CD14-positive monocyte (primary cell): Measurements from ENCODE around the gene IGF1R. TPM values are rescaled to one million over a fixed set of nuclear protein-coding genes. Genes with fewer than 3 reads are reported as not detected.

Source experiments
- DNase-seq, 3 donors: peaks; one replicate each; pipeline ENCODE4 v3.0.0-alpha.2; 2011 to 2022
- H2AFZ ChIP-seq: 2 replicates; pipeline ENCODE4 v1.6.0; 2012; ENCODE audit warnings: mild to moderate bottlenecking, low read depth, low read length, inconsistent platforms; ENCODE audit not compliant: insufficient read depth, poor library complexity, severe bottlenecking
- H3K27ac ChIP-seq, 2 donors: 1 replicate in 1 of 2; 2 replicates in 1 of 2; pipeline ENCODE4 v1.5.1; 2012 to 2013; ENCODE audit warnings: low read length in 2 of 2, control low read depth in 1 of 2, inconsistent platforms in 1 of 2, low read depth in 1 of 2, mild to moderate bottlenecking in 1 of 2
- H3K27me3 ChIP-seq, 2 donors: one replicate each; pipeline versions ENCODE4 v1.6.0 to v1.6.1; 2011 to 2013; ENCODE audit warnings: low read length in 2 of 2; ENCODE audit not compliant: control insufficient read depth in 2 of 2, insufficient read depth in 2 of 2
- H3K36me3 ChIP-seq, 2 donors: replicated peaks in 1 of 2; 1 replicate in 1 of 2; 2 replicates in 1 of 2; pipeline versions ENCODE4 v1.5.1 to v1.6.1; 2012 to 2013; ENCODE audit warnings: low read length in 2 of 2, control low read depth in 1 of 2, inconsistent platforms in 1 of 2, mild to moderate bottlenecking in 1 of 2; ENCODE audit not compliant: insufficient read depth in 2 of 2, control insufficient read depth in 1 of 2
- H3K4me1 ChIP-seq, 2 donors: 1 replicate in 1 of 2; 2 replicates in 1 of 2; pipeline versions ENCODE4 v1.5.1 to v1.6.1; 2012 to 2013; ENCODE audit warnings: low read length in 2 of 2, control low read depth in 1 of 2, inconsistent platforms in 1 of 2, mild to moderate bottlenecking in 1 of 2, moderate library complexity in 1 of 2; ENCODE audit not compliant: insufficient read depth in 2 of 2, control insufficient read depth in 1 of 2
- H3K4me2 ChIP-seq: replicated peaks from 2 replicates; pipeline ENCODE3; 2012; ENCODE audit warnings: low read length, moderate library complexity, mild to moderate bottlenecking; ENCODE audit not compliant: poor library complexity, severe bottlenecking; ENCODE audit errors: extremely low read depth
- H3K4me3 ChIP-seq, 3 experiments: fragments of 200-600 bp in 1 of 3; sonication (generic) in 1 of 3; replicated peaks in 1 of 3; 1 replicate in 2 of 3; 2 replicates in 1 of 3; pipeline ENCODE4 v1.5.1; 2011 to 2013; ENCODE audit warnings: low read length in 3 of 3, mild to moderate bottlenecking in 3 of 3, control low read depth in 2 of 3, low read depth in 2 of 3, inconsistent platforms in 1 of 3, moderate library complexity in 1 of 3
- H3K79me2 ChIP-seq: 2 replicates; pipeline ENCODE4 v1.6.0; 2012; ENCODE audit warnings: mild to moderate bottlenecking, control low read depth, inconsistent platforms, low read length, moderate library complexity; ENCODE audit not compliant: insufficient read depth
- H3K9ac ChIP-seq: 2 replicates; pipeline ENCODE4 v1.6.0; 2017; ENCODE audit warnings: low read length, mild to moderate bottlenecking; ENCODE audit not compliant: insufficient read depth, poor library complexity, severe bottlenecking
- H3K9me3 ChIP-seq, 2 donors: replicated peaks in 1 of 2; 1 replicate in 1 of 2; 2 replicates in 1 of 2; pipeline versions ENCODE4 v1.5.1 to v1.6.1; 2012 to 2013; ENCODE audit warnings: low read length in 2 of 2, control low read depth in 1 of 2; ENCODE audit not compliant: control insufficient read depth in 1 of 2, insufficient read depth in 1 of 2
- H4K20me1 ChIP-seq: 2 replicates; pipeline ENCODE4 v1.6.0; 2012; ENCODE audit warnings: mild to moderate bottlenecking, low read length, control low read depth, moderate library complexity; ENCODE audit not compliant: insufficient read depth
- H3K27ac Mint-ChIP-seq, 7 donors: one replicate each; pipeline ENCODE4 v1.8.0; 2020; ENCODE audit warnings: mild to moderate bottlenecking in 7 of 7, mixed read lengths in 7 of 7, moderate library complexity in 6 of 7, inconsistent platforms in 2 of 7
- H3K27me3 Mint-ChIP-seq, 3 donors: one replicate each; pipeline ENCODE4 v1.8.0; 2021 to 2022; ENCODE audit warnings: low read depth in 3 of 3, mild to moderate bottlenecking in 3 of 3, mixed read lengths in 3 of 3, moderate library complexity in 3 of 3, inconsistent platforms in 1 of 3
- H3K36me3 Mint-ChIP-seq, 2 donors: one replicate each; pipeline ENCODE4 v1.8.0; 2020; ENCODE audit warnings: mixed read lengths in 2 of 2, inconsistent platforms in 1 of 2, mild to moderate bottlenecking in 1 of 2
- H3K4me1 Mint-ChIP-seq: one replicate; pipeline ENCODE4 v1.8.0; 2020; ENCODE audit warnings: mild to moderate bottlenecking, mixed read lengths
- H3K4me3 Mint-ChIP-seq, 2 donors: one replicate each; pipeline ENCODE4 v1.8.0; 2020; ENCODE audit warnings: mild to moderate bottlenecking in 2 of 2, mixed read lengths in 2 of 2, moderate library complexity in 1 of 2
- H3K9me3 Mint-ChIP-seq, 7 donors: one replicate each; pipeline ENCODE4 v1.8.0; 2020 to 2022; ENCODE audit warnings: mixed read lengths in 7 of 7, mild to moderate bottlenecking in 6 of 7, moderate library complexity in 6 of 7, inconsistent platforms in 2 of 7
- WGBS: methylation state at CpG from one replicate; pipeline ENCODE4 v1.1.5; 2013; ENCODE audit warnings: missing lambda C conversion rate; ENCODE audit not compliant: insufficient coverage; 5-methylcytosine and 5-hydroxymethylcytosine counted together
- intact Hi-C, 2 donors: fragments of 100-400 bp; cut with micrococcal nuclease; formaldehyde crosslinking; loops; one replicate each; pipeline versions ENCODE4 v1.15.0 to v1.15.1; 2023
- polyA plus RNA-seq, 3 donors: library from polyadenylated mRNA; depleted of rRNA in 1 of 3; unstranded in 2 of 3; stranded (reverse) in 1 of 3; fragments of 300-500 nt in 2 of 3; fragments of >200 nt in 1 of 3; fragmentation: Illumina TruSeq in 2 of 3; gene quantifications; 1 replicate in 2 of 3; 2 replicates in 1 of 3; pipeline ENCODE4 v1.2.3, GENCODE V29; 2012 to 2021
- TF ChIP-seq, protein P1 (sequence below): fragments of 200-600 bp; IDR thresholded peaks from one replicate; pipeline ENCODE4 v1.8.0; 2022; ENCODE audit warnings: antibody characterized with exemption, mild to moderate bottlenecking

IGF1R gene
- polyA plus RNA-seq, 3 donors, result 0.35 to 4.9 (median 0.67) TPM

DNA sequence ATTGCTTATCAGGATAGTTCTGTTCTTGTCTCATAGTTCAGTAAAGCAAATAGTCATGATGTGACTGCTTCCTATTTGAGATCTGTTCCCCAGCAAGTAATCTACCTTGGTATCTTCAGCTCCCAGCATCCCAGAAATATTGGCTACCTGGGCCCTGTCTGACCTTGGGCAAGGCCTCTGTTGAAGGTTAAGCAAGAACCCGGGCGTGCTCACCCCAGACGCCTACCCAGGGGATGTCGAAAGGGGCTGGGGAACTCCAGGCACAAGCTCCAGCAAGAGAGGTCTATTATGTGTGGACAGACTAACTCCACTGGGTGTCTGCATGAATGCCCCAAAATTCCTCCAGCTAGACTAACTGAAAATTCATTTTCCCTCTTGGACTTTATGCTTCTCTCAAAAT is 37.3 kb upstream of the IGF1R start:
- Histone ChIP-seq H3K36me3 (no peaks in the 10 kb centered on the region), H2AFZ (no peak overlapping the region), H4K20me1 (no peaks in the 10 kb centered on the region), H3K4me3 (no peak overlapping the region), H3K4me2 (no peak overlapping the region), H3K27me3 (no peaks in the 10 kb centered on the region), H3K9ac (no peak overlapping the region), H3K27ac (no peak overlapping the region), H3K9me3 (no peaks in the 10 kb centered on the region), H3K4me1 (peaks cover 8% of the 10 kb centered on the region in 2 donors), H3K79me2 (no peaks in the 10 kb centered on the region)
- DNase-seq, result no peak
- intact Hi-C loops, result no loop called here
- TF ChIP-seq, protein P1, sequence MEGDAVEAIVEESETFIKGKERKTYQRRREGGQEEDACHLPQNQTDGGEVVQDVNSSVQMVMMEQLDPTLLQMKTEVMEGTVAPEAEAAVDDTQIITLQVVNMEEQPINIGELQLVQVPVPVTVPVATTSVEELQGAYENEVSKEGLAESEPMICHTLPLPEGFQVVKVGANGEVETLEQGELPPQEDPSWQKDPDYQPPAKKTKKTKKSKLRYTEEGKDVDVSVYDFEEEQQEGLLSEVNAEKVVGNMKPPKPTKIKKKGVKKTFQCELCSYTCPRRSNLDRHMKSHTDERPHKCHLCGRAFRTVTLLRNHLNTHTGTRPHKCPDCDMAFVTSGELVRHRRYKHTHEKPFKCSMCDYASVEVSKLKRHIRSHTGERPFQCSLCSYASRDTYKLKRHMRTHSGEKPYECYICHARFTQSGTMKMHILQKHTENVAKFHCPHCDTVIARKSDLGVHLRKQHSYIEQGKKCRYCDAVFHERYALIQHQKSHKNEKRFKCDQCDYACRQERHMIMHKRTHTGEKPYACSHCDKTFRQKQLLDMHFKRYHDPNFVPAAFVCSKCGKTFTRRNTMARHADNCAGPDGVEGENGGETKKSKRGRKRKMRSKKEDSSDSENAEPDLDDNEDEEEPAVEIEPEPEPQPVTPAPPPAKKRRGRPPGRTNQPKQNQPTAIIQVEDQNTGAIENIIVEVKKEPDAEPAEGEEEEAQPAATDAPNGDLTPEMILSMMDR, result no peak
- Mint-ChIP-seq H3K4me3 (no peak overlapping the region), H3K9me3 (peaks cover 0 to 2% (median 0%) of the 10 kb centered on the region in 7 donors), H3K27ac (no peak overlapping the region), H3K4me1 (peaks cover 11% of the 10 kb centered on the region), H3K36me3 (no peaks in the 10 kb centered on the region), H3K27me3 (peaks cover 0 to 7% (median 5%) of the 10 kb centered on the region in 3 donors)
- WGBS, result no CpG with 5 or more reads among the region's 4 CpGs

DNA sequence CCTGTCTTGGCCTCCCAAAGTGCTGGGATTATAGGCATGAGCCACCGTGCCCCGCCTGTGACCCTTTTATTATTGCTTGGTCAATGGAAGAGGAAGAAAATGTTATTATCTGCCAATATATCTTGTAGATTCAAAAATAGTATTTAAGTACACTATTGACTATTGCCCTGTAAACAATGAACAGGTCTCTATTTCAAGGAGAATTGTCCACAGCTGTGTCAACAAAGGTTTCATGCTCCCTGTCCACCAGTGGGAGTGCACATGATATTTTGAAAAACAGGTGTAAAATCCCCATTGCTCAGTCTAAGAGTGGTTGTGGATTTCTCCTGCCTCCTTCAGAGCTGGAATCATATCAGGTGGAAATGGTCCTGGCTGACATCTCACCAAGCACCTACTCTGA is 36.5 kb upstream of the IGF1R start:
- Histone ChIP-seq H3K36me3 (no peaks in the 10 kb centered on the region), H3K9me3 (no peaks in the 10 kb centered on the region), H3K9ac (no peak overlapping the region), H3K27me3 (no peaks in the 10 kb centered on the region), H3K27ac (no peak overlapping the region), H3K4me2 (no peak overlapping the region), H4K20me1 (no peaks in the 10 kb centered on the region), H3K4me3 (no peak overlapping the region), H3K79me2 (no peaks in the 10 kb centered on the region), H2AFZ (no peak overlapping the region), H3K4me1 (peaks cover 8% of the 10 kb centered on the region in 2 donors)
- Mint-ChIP-seq H3K27me3 (peaks cover under 1 to 8% (median 7%) of the 10 kb centered on the region in 3 donors), H3K27ac (no peak overlapping the region), H3K36me3 (no peaks in the 10 kb centered on the region), H3K9me3 (peaks cover 0 to 2% (median 0%) of the 10 kb centered on the region in 7 donors), H3K4me1 (peaks cover 11% of the 10 kb centered on the region), H3K4me3 (no peak overlapping the region)
- intact Hi-C loops, result no loop called here
- TF ChIP-seq, protein P1, result no peak
- WGBS, result no CpG with 5 or more reads among the region's 2 CpGs
- no peak for DNase-seq
